ENCODE data around the gene OR2AG1. TPM values are rescaled to one million over a fixed set of nuclear protein-coding genes. Genes with fewer than 3 reads are reported as not detected.

OR2AG1 gene
- total RNA-seq, 1 experiment from 2014 or later: not detected

DNA sequence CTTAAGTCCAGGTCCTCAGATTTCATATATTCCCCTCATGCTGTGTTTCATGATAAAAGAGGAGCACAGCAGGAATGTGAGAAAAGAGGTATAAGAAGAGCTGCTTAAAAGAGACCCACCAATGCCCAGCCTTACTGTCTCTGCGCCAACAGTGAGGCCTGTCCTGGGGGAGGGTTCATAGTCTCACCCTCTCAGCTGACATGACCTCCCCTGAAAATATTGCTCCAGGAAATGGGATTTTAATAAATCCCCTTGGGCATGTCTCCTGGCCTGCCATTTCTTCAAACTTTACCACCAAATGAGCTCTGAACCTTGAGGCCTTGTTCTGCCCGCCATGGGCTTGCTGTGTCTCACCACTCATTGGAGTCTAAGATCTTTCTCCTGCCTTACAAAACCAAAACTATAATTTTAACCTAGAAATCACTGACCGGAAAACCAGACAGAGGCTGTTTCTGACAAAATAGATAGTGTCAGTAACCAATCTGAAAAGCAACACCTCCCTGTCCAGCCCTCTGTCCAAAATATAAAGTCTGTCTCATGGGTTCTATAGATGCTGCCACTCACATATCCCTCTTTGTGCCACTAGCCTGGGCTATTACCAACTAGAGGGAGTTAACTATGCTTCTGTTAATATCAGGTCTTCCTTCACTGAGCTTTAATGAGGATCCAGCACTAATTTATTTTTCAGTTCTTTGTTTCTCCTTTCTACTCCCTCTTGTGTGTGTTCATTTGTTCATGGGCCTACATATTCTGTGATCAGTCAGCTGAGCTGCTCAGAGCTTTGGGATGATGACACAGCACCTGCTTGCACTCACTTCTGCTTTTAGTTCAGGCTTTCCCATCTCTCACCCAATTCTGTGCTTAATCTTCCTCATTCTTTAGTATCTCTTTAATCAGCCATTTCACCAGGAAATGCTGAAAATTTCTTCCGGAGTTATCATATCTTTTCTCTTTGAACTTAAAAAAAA is 10.6 kb upstream of the OR2AG1 start, which contains the start of gene OR2AG2:
Gene OR2AG2 (minus strand): TSS at position 51 of the 968 bp plus-strand sequence. CDS start 3,019 bp downstream, outside the sequence.
- no peaks in the 10 kb centered on the region for H3K4me1 Mint-ChIP-seq (ENCODE audit: insufficient read depth, unreplicated experiment)
- no TSS peak for BruUV-seq (replicated peaks)
- ChIA-PET POLR2A (no interaction called here), CTCF (interaction anchor here (0.6 to 2.5 kb wide), 6 partner anchors 13 to 762 kb away, joined by 3 to 9 read pairs (median 4); no protein-coding TSS in a partner anchor)
- no peak for DNase-seq (ENCODE audit: unreplicated experiment)
- intact Hi-C loops (cut with micrococcal nuclease): no loop called here
- H3K4me3 Mint-ChIP-seq (ENCODE audit: unreplicated experiment): no peak within 1 kb of the TSS
- no peaks in the 10 kb centered on the region for H3K9me3 Mint-ChIP-seq (ENCODE audit: unreplicated experiment)
- H3K27me3 Mint-ChIP-seq (ENCODE audit: insufficient read depth, unreplicated experiment): no peaks in the 10 kb centered on the region
- TF ChIP-seq CTCF (IDR thresholded peaks at IDR 0.05; ENCODE audit: unreplicated experiment): no peak
- no peak within 1 kb of the TSS for H3K27ac Mint-ChIP-seq (ENCODE audit: low read depth, unreplicated experiment)
- H3K36me3 Mint-ChIP-seq (ENCODE audit: insufficient read depth, unreplicated experiment): no peaks in the 10 kb centered on the region

GRCh38 chr11:6778518-6778917 is 4.3 kb upstream of the OR2AG1 start:
- peaks cover 19% of the 10 kb centered on the region for H3K27me3 Mint-ChIP-seq (ENCODE audit: insufficient read depth, unreplicated experiment)
- intact Hi-C loops (cut with micrococcal nuclease): no loop called here
- H3K36me3 Mint-ChIP-seq (ENCODE audit: insufficient read depth, unreplicated experiment): no peaks in the 10 kb centered on the region
- H3K27ac Mint-ChIP-seq (ENCODE audit: low read depth, unreplicated experiment): no peak overlapping the region
- no peak for TF ChIP-seq CTCF (IDR thresholded peaks at IDR 0.05; ENCODE audit: unreplicated experiment)
- H3K4me3 Mint-ChIP-seq (ENCODE audit: unreplicated experiment): no peak overlapping the region
- POLR2A ChIA-PET: no interaction called here
- CTCF ChIA-PET: interaction anchor here (0.7 to 2.3 kb wide), 3 partner anchors 23 to 736 kb away, joined by 3 to 10 read pairs (median 7); no protein-coding TSS in a partner anchor
- H3K9me3 Mint-ChIP-seq (ENCODE audit: unreplicated experiment): no peaks in the 10 kb centered on the region
- H3K4me1 Mint-ChIP-seq (ENCODE audit: insufficient read depth, unreplicated experiment): no peaks in the 10 kb centered on the region
- no TSS peak for BruUV-seq (replicated peaks)
- DNase-seq (ENCODE audit: unreplicated experiment): no peak

- POLR2A ChIA-PET: no interaction called here
- CTCF ChIA-PET: interaction anchor here (3.1 to 3.2 kb wide), 2 partner anchors 25 to 31 kb away, joined by 10 to 15 read pairs; no protein-coding TSS in a partner anchor
- no peak for TF ChIP-seq CTCF (IDR thresholded peaks at IDR 0.05; ENCODE audit: unreplicated experiment)
- H3K9me3 Mint-ChIP-seq (ENCODE audit: unreplicated experiment): no peaks in the 10 kb centered on the region
- H3K4me3 Mint-ChIP-seq (ENCODE audit: unreplicated experiment): no peak overlapping the region
- H3K27ac Mint-ChIP-seq (ENCODE audit: low read depth, unreplicated experiment): no peak overlapping the region
- BruUV-seq (replicated peaks): no TSS peak
- intact Hi-C loops (cut with micrococcal nuclease): no loop called here
- no peaks in the 10 kb centered on the region for H3K4me1 Mint-ChIP-seq (ENCODE audit: insufficient read depth, unreplicated experiment)
- peaks cover 19% of the 10 kb centered on the region for H3K27me3 Mint-ChIP-seq (ENCODE audit: insufficient read depth, unreplicated experiment)
- no peaks in the 10 kb centered on the region for H3K36me3 Mint-ChIP-seq (ENCODE audit: insufficient read depth, unreplicated experiment)
- no peak for DNase-seq (ENCODE audit: unreplicated experiment)
Measured at GRCh38 chr11:6780829-6781228, 2.0 kb upstream of the OR2AG1 start.

DNA sequence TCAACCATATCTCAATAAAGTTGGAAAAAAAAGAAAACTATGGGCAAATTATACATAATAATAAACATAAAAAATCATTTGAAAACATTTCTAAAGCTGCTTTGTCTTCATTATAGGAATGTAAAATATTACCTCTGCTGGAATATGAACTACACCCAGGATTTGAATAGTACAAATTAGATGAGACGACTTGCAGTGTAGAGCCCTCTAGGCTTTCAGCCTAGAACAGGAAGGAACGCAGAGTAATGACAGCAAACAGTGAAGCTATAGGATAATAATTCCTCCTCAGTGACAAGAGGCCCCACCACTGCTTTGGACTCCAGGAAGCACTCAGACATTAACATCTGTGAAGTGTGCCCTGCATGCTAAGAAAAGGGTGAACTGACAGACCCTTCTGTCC is 7.7 kb downstream of the OR2AG1 start:
- H3K27me3 Mint-ChIP-seq (ENCODE audit: insufficient read depth, unreplicated experiment): no peaks in the 10 kb centered on the region
- no peak overlapping the region for H3K27ac Mint-ChIP-seq (ENCODE audit: low read depth, unreplicated experiment)
- intact Hi-C loops (cut with micrococcal nuclease): no loop called here
- ChIA-PET POLR2A (no interaction called here), CTCF (interaction anchor here (0.6 to 2.4 kb wide), 5 partner anchors 22 to 795 kb away, joined by 3 to 8 read pairs (median 5); no protein-coding TSS in a partner anchor)
- H3K9me3 Mint-ChIP-seq (ENCODE audit: unreplicated experiment): no peaks in the 10 kb centered on the region
- H3K36me3 Mint-ChIP-seq (ENCODE audit: insufficient read depth, unreplicated experiment): no peaks in the 10 kb centered on the region
- no peaks in the 10 kb centered on the region for H3K4me1 Mint-ChIP-seq (ENCODE audit: insufficient read depth, unreplicated experiment)
- DNase-seq (ENCODE audit: unreplicated experiment): no peak
- BruUV-seq (replicated peaks): no TSS peak
- no peak for TF ChIP-seq CTCF (IDR thresholded peaks at IDR 0.05; ENCODE audit: unreplicated experiment)
- H3K4me3 Mint-ChIP-seq (ENCODE audit: unreplicated experiment): no peak overlapping the region
